Measurements from ENCODE around the gene RNF39.

Gene RNF39

GRCh38 chr6:30092852-30093543, 17.4 kb upstream of the RNF39 start:
- H3K79me2 ChIP-seq (ENCODE audit: insufficient read depth, low read length), result no peaks in the 10 kb centered on the region
- H3K27me3 ChIP-seq (ENCODE audit: insufficient read depth, low read length), result no peaks in the 10 kb centered on the region
- H3K4me1 ChIP-seq (ENCODE audit: insufficient read depth, low read length, severe bottlenecking), result peaks cover under 1% of the 10 kb centered on the region
- H3K36me3 ChIP-seq (ENCODE audit: insufficient read depth, low read length), result no peaks in the 10 kb centered on the region
- no peak overlapping the region for H3K27ac ChIP-seq (ENCODE audit: low read depth, low read length, poor library complexity, severe bottlenecking)
- no peak overlapping the region for H3K4me3 ChIP-seq (ENCODE audit: low read depth, low read length, poor library complexity, severe bottlenecking)
- TF ChIP-seq EZH2 (IDR thresholded peaks at IDR 0.05; ENCODE audit: borderline replicate concordance, low read length) (no peak), CTCF (IDR thresholded peaks at IDR 0.05; ENCODE audit: low read length) (no peak)
- no peak overlapping the region for H2AFZ ChIP-seq (ENCODE audit: low read length)
- no peak overlapping the region for H3K4me2 ChIP-seq (ENCODE audit: low read length)
- no peak overlapping the region for H3K9ac ChIP-seq (ENCODE audit: low read length)
- no peaks in the 10 kb centered on the region for H4K20me1 ChIP-seq (ENCODE audit: insufficient read depth, low read length)
- H3F3A ChIP-seq (ENCODE audit: insufficient read depth, low read length), result no peaks in the 10 kb centered on the region
- no peaks in the 10 kb centered on the region for H3K9me3 ChIP-seq (ENCODE audit: low read length)
- no peaks in the 10 kb centered on the region for H3K9me2 ChIP-seq (ENCODE audit: low read depth, low read length)

GRCh38 chr6:30091577-30092381, 16.2 kb upstream of the RNF39 start:
- no peaks in the 10 kb centered on the region for H4K20me1 ChIP-seq (ENCODE audit: insufficient read depth, low read length)
- H3K27me3 ChIP-seq (ENCODE audit: insufficient read depth, low read length), result no peaks in the 10 kb centered on the region
- no peaks in the 10 kb centered on the region for H3F3A ChIP-seq (ENCODE audit: insufficient read depth, low read length)
- no peaks in the 10 kb centered on the region for H3K79me2 ChIP-seq (ENCODE audit: insufficient read depth, low read length)
- H3K9me2 ChIP-seq (ENCODE audit: low read depth, low read length), result no peaks in the 10 kb centered on the region
- H3K9me3 ChIP-seq (ENCODE audit: low read length), result no peaks in the 10 kb centered on the region
- H3K36me3 ChIP-seq (ENCODE audit: insufficient read depth, low read length), result no peaks in the 10 kb centered on the region
- no peak overlapping the region for H2AFZ ChIP-seq (ENCODE audit: low read length)
- H3K9ac ChIP-seq (ENCODE audit: low read length), result no peak overlapping the region
- no peak overlapping the region for H3K4me2 ChIP-seq (ENCODE audit: low read length)
- H3K27ac ChIP-seq (ENCODE audit: low read depth, low read length, poor library complexity, severe bottlenecking), result no peak overlapping the region
- TF ChIP-seq CTCF (IDR thresholded peaks at IDR 0.05; ENCODE audit: low read length) (no peak), EZH2 (IDR thresholded peaks at IDR 0.05; ENCODE audit: borderline replicate concordance, low read length) (no peak)
- H3K4me3 ChIP-seq (ENCODE audit: low read depth, low read length, poor library complexity, severe bottlenecking), result no peak overlapping the region
- no peaks in the 10 kb centered on the region for H3K4me1 ChIP-seq (ENCODE audit: insufficient read depth, low read length, severe bottlenecking)

- H3K79me2 ChIP-seq (ENCODE audit: insufficient read depth, low read length), result no peaks in the 10 kb centered on the region
- no peak overlapping the region for H3K4me2 ChIP-seq (ENCODE audit: low read length)
- H3K9me3 ChIP-seq (ENCODE audit: low read length), result no peaks in the 10 kb centered on the region
- H3K27me3 ChIP-seq (ENCODE audit: insufficient read depth, low read length), result no peaks in the 10 kb centered on the region
- H3K27ac ChIP-seq (ENCODE audit: low read depth, low read length, poor library complexity, severe bottlenecking), result no peak overlapping the region
- no peaks in the 10 kb centered on the region for H3K9me2 ChIP-seq (ENCODE audit: low read depth, low read length)
- no peaks in the 10 kb centered on the region for H3F3A ChIP-seq (ENCODE audit: insufficient read depth, low read length)
- no peak overlapping the region for H3K4me3 ChIP-seq (ENCODE audit: low read depth, low read length, poor library complexity, severe bottlenecking)
- TF ChIP-seq CTCF (IDR thresholded peaks at IDR 0.05; ENCODE audit: low read length) (no peak), EZH2 (IDR thresholded peaks at IDR 0.05; ENCODE audit: borderline replicate concordance, low read length) (no peak)
- no peaks in the 10 kb centered on the region for H3K4me1 ChIP-seq (ENCODE audit: insufficient read depth, low read length, severe bottlenecking)
- H4K20me1 ChIP-seq (ENCODE audit: insufficient read depth, low read length), result no peaks in the 10 kb centered on the region
- H3K9ac ChIP-seq (ENCODE audit: low read length), result no peak overlapping the region
- no peak overlapping the region for H2AFZ ChIP-seq (ENCODE audit: low read length)
- no peaks in the 10 kb centered on the region for H3K36me3 ChIP-seq (ENCODE audit: insufficient read depth, low read length)
Measured at GRCh38 chr6:30087876-30088275, 12.3 kb upstream of the RNF39 start.

All from OCI-LY1 (cell line).